ENCODE results near the gene TMEM132D.

GRCh38 chr12:129082441-129082840, 821.4 kb downstream of the TMEM132D start:
- TF ChIP-seq CTCF (IDR thresholded peaks at IDR 0.05) (no peak), POLR2AphosphoS5 (IDR thresholded peaks at IDR 0.05; ENCODE audit: insufficient read depth in 1 of 2, low read depth in 1 of 2) (no peak), POLR2A (IDR thresholded peaks at IDR 0.05) (no peak)

Measured in vagina (tissue), 2 donors.